ENCODE results near the gene AKAP9.
"Not testable (repeated sequence)": the region's sequence is repeated elsewhere in the genome, so short reads cannot be mapped to it uniquely, and the experiment has no call there.

Gene AKAP9

DNA sequence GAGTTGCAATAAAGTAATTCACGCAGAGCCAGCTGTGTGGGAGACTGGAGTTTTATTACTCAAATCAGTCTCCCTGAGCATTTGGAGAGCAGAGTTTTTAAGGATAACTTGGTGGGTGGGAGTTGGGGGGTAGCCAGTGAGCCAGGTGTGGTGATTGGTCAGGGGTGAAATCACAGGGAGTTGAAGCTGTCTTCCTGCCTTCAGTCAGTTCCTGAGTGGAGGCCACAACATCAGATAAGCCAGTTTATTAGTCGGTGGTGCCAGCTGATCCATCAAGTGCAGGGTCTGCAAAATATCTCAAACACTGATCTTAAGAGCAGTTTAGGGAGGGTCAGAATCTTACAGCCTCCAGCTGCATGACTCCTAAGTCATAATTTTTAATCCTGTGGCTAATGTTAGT lies 196.9 kb downstream of the AKAP9 start:
- DNase-seq = no peak

DNA sequence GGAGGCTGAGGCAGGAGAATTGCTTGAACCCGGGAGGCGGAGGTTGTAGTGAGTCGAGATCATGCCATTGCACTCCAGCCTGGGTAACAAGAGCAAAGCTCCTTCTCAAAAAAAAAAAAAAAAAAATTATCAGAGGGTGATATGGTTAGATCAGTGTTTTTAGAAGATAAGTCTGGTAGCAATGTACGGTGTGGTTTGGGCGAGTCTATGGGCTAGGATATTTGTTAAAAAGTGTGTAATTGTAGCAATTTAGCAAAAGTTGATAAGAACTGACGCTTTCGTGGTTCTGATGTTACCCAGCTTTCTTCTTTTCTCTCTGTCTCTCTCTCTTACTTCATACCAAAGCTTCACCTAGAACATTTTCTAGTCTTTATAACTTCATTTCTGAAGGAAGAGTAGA lies 200.5 kb downstream of the AKAP9 start:
- DNase-seq = no peak

DNA sequence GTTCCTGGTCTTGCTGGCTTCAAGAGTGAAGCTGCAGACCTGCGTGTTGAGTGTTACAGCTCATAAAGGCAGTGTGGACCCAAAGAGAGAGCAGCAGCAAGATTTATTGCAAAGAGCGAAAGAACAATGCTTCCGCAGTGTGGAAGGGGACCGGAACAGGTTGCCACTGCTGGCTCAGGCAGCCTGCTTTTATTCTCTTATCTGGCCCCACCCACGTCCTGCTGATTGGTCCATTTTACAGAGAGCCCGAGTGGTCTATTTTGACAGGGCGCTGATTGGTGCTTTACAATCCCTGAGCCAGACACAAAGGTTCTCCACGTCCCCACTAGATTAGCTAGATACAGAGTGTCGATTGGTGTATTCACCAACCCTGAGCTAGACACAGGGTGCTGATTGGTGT lies 202.1 kb downstream of the AKAP9 start:
- DNase-seq = not testable (repeated sequence)

- not testable (repeated sequence) for DNase-seq
These were observed 202.7 kb downstream of the AKAP9 start for GRCh38 chr7:92143192-92143880.

DNA sequence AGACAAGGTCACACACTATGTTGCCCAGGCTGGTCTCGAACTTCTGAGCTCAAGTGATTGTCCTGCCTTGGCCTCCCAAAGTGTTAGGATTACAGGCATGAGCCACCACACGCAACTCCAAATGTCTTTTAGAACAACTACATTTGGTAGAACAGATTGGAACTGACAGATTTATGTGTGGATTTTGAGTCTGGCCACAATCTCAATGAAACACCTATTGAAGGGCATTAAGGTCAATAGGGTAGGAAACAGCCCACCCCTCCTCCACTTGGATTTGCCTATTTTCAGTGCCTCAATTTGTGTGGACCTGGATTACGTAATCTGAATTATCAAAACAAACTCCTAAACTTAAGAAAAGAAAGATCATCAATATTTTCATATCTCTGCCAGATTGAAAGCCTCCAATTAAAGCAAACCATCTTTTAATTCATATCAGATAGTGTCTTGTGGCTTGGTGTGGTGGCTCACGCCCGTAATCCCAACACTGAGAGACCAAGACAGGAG lies 209.1 kb downstream of the AKAP9 start:
- no peak for DNase-seq

DNA sequence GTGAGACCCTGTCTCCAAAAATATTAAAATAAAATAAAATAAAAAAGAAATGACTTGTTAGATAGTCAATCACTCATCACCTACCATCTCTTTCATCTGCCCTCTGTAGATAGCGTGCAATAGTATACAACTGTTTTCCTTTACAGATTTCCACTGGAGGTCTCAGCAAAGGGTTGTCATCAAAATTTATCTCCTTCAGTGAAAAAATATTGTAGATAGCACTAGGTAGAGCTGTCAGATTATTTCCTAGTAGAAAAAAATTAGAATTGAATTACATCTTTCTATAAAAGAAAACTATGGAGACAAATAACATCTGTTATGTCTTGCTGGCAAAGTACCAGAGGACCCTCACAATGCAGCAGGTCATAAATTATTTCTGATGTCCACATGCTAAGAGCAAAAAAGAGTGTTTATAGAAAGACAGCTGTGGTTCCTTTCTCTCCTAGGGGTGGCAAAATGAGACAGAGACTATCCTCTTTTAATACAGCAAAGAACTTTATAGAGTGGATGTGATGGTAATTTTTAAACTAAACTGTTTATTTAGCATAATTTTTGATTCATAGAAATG lies 209.9 kb downstream of the AKAP9 start:
- DNase-seq = no peak

GRCh38 chr7:92155108-92155739 lies 214.6 kb downstream of the AKAP9 start:
- peak; percentile 68 for DNase-seq

DNA sequence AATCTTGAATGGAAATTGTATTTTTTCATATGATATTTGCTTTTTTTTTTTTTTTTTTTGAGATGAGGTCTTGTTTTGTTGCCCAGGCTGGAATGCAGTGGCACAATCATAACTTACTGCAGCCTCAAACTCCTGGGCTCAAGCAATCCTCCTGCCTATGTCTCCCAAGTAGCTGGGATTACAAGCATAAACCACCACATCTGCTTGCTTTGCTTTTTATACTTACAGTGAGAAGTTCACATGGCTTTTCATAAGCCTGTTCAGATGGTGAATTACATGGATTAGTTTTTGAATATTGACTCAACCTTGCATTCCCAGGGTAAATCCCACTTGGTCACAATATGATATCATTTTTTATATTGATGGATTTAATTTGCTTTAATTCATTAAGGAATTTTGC lies 216.3 kb downstream of the AKAP9 start:
- no peak for DNase-seq

- peak; percentile 33 for DNase-seq
These were observed 218.3 kb downstream of the AKAP9 start for GRCh38 chr7:92158660-92159575.
